ENCODE results near the gene ZNF460. TPM values are rescaled to one million over a fixed set of nuclear protein-coding genes. Genes with fewer than 3 reads are reported as not detected.

The ZNF460 gene
- polyA plus RNA-seq, 3 donors = 2.8 to 4.5 (median 3.5) TPM

- peaks cover 0 to 1% (median 1%) of the 10 kb centered on the region in 3 donors for H3K27me3 Mint-ChIP-seq (ENCODE audit: low read depth in 3 of 3)
Observed at GRCh38 chr19:57267291-57267690, 13.0 kb upstream of the ZNF460 start.

GRCh38 chr19:57269515-57270250 lies 10.6 kb upstream of the ZNF460 start:
- no peak for DNase-seq
- peaks cover 0 to 10% (median 3%) of the 10 kb centered on the region in 7 donors for H3K9me3 Mint-ChIP-seq

More at GRCh38 chr19:57267291-57267690, 13.0 kb upstream of the ZNF460 start:
- WGBS (ENCODE audit: insufficient coverage) = no CpG with 5 or more reads among the region's 3 CpGs
- peaks cover 7 to 10% of the 10 kb centered on the region in 2 donors for H3K36me3 Mint-ChIP-seq
- DNase-seq = no peak
- intact Hi-C loops (cut with micrococcal nuclease) = no loop called here
- H3K4me2 ChIP-seq (replicated peaks; ENCODE audit: extremely low read depth, low read length, poor library complexity, severe bottlenecking) = no peak overlapping the region
- H3K9me3 ChIP-seq (replicated peaks in 1 of 2; ENCODE audit: control insufficient read depth in 1 of 2, insufficient read depth in 1 of 2, low read length in 2 of 2) = no peaks in the 10 kb centered on the region
- no peaks in the 10 kb centered on the region for H4K20me1 ChIP-seq (ENCODE audit: insufficient read depth, low read length)
- no peak overlapping the region for H3K27ac Mint-ChIP-seq
- H3K27me3 ChIP-seq (ENCODE audit: control insufficient read depth in 2 of 2, insufficient read depth in 2 of 2, low read length in 2 of 2) = no peaks in the 10 kb centered on the region
- H3K79me2 ChIP-seq (ENCODE audit: insufficient read depth, low read length) = no peaks in the 10 kb centered on the region
- H2AFZ ChIP-seq (ENCODE audit: insufficient read depth, low read depth, low read length, poor library complexity, severe bottlenecking) = no peak overlapping the region
- no peak overlapping the region for H3K9ac ChIP-seq (ENCODE audit: insufficient read depth, low read length, poor library complexity, severe bottlenecking)
- no peak overlapping the region for H3K4me3 Mint-ChIP-seq
- no peaks in the 10 kb centered on the region for H3K4me1 Mint-ChIP-seq
- TF ChIP-seq CTCF (IDR thresholded peaks at IDR 0.05) = no peak
- H3K9me3 Mint-ChIP-seq = peaks cover 0 to 6% (median 0%) of the 10 kb centered on the region in 7 donors
- no peaks in the 10 kb centered on the region for H3K36me3 ChIP-seq (replicated peaks in 1 of 2; ENCODE audit: control insufficient read depth in 1 of 2, insufficient read depth in 2 of 2, low read length in 2 of 2)
- no peak overlapping the region for H3K4me3 ChIP-seq (replicated peaks in 1 of 3; ENCODE audit: low read depth in 2 of 3, low read length in 3 of 3)
- H3K27ac ChIP-seq (ENCODE audit: low read depth in 1 of 2, low read length in 2 of 2) = no peak overlapping the region
- H3K4me1 ChIP-seq (ENCODE audit: control insufficient read depth in 1 of 2, insufficient read depth in 2 of 2, low read length in 2 of 2) = no peaks in the 10 kb centered on the region

More at GRCh38 chr19:57269515-57270250, 10.6 kb upstream of the ZNF460 start:
- H3K4me2 ChIP-seq (replicated peaks; ENCODE audit: extremely low read depth, low read length, poor library complexity, severe bottlenecking) = no peak overlapping the region
- H3K9me3 ChIP-seq (replicated peaks in 1 of 2; ENCODE audit: control insufficient read depth in 1 of 2, insufficient read depth in 1 of 2, low read length in 2 of 2) = no peaks in the 10 kb centered on the region
- H2AFZ ChIP-seq (ENCODE audit: insufficient read depth, low read depth, low read length, poor library complexity, severe bottlenecking) = no peak overlapping the region
- no peaks in the 10 kb centered on the region for H3K36me3 ChIP-seq (replicated peaks in 1 of 2; ENCODE audit: control insufficient read depth in 1 of 2, insufficient read depth in 2 of 2, low read length in 2 of 2)
- H3K9ac ChIP-seq (ENCODE audit: insufficient read depth, low read length, poor library complexity, severe bottlenecking) = no peak overlapping the region
- no peaks in the 10 kb centered on the region for H3K79me2 ChIP-seq (ENCODE audit: insufficient read depth, low read length)
- Mint-ChIP-seq H3K4me3 (no peak overlapping the region), H3K4me1 (no peaks in the 10 kb centered on the region), H3K36me3 (peaks cover 8 to 11% of the 10 kb centered on the region in 2 donors), H3K27me3 (ENCODE audit: low read depth in 3 of 3) (peaks cover 0 to 1% (median 1%) of the 10 kb centered on the region in 3 donors), H3K27ac (no peak overlapping the region)
- H3K27me3 ChIP-seq (ENCODE audit: control insufficient read depth in 2 of 2, insufficient read depth in 2 of 2, low read length in 2 of 2) = no peaks in the 10 kb centered on the region
- 100% methylated on average over 3 of the region's 4 CpGs for WGBS (ENCODE audit: insufficient coverage)
- no peak for TF ChIP-seq CTCF (IDR thresholded peaks at IDR 0.05)
- H3K4me1 ChIP-seq (ENCODE audit: control insufficient read depth in 1 of 2, insufficient read depth in 2 of 2, low read length in 2 of 2) = no peaks in the 10 kb centered on the region
- H4K20me1 ChIP-seq (ENCODE audit: insufficient read depth, low read length) = no peaks in the 10 kb centered on the region
- no peak overlapping the region for H3K27ac ChIP-seq (ENCODE audit: low read depth in 1 of 2, low read length in 2 of 2)
- H3K4me3 ChIP-seq (replicated peaks in 1 of 3; ENCODE audit: low read depth in 2 of 3, low read length in 3 of 3) = no peak overlapping the region
- intact Hi-C loops (cut with micrococcal nuclease) = loop anchor here in 1 of 2 donors (10.0 kb wide), 1 partner anchor 365 kb away; the partner anchor contains the start of gene ZNF211
